ELR (cell line): ENCODE data around the gene PSD4.

Experiments used
- DNase-seq: peaks from one replicate; pipeline ENCODE4 v3.0.0-alpha.2; 2015; ENCODE audit warnings: low read depth

Gene PSD4

GRCh38 chr2:113142290-113142689 is 31.5 kb upstream of the PSD4 start:
- no peak for DNase-seq

DNA sequence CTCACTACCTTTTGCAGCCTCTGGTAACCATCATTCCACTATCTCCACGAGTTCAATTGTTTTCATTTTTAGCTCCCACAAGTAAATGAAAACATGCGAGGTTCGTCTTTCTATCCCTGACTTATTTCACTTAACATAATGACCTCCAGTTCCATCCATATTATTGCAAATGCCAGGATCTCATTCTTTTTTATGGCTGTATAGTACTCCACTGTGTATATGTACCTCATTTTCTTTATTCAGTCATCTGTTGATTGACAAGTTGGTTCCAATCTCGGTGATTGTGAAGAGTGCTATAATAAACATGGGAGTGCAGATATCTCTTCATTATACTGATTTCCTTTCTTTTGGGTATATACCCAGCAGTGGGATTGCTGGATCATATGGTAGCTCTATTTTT is 29.5 kb upstream of the PSD4 start:
- DNase-seq = no peak

- peak; percentile 8 for DNase-seq
Observed at GRCh38 chr2:113148606-113149552, 24.9 kb upstream of the PSD4 start.

GRCh38 chr2:113149553-113150257 is 24.1 kb upstream of the PSD4 start:
- no peak for DNase-seq

- DNase-seq = no peak
Observed at GRCh38 chr2:113150258-113150601, 23.5 kb upstream of the PSD4 start.

DNA sequence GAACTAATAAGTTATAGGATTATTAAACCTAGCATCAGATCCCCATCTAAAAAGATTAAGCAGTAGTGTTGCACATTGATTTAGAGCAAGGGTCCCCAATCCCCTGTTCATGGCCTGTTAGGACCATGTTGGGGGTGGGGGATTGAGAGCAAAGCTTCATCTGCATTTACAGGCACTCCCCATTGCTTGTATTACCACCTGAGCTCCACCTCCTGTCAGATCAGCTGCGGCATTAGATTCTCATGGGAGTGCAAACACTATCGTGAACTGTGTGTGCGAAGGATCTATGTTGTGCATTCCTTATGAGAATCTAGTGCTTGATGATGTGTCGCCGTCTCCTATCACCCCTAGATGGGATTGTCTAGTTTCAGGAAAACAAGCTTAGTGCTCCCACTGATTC is 18.4 kb upstream of the PSD4 start:
- DNase-seq = no peak

- DNase-seq = no peak
Observed at GRCh38 chr2:113156278-113157117, 17.3 kb upstream of the PSD4 start.

DNA sequence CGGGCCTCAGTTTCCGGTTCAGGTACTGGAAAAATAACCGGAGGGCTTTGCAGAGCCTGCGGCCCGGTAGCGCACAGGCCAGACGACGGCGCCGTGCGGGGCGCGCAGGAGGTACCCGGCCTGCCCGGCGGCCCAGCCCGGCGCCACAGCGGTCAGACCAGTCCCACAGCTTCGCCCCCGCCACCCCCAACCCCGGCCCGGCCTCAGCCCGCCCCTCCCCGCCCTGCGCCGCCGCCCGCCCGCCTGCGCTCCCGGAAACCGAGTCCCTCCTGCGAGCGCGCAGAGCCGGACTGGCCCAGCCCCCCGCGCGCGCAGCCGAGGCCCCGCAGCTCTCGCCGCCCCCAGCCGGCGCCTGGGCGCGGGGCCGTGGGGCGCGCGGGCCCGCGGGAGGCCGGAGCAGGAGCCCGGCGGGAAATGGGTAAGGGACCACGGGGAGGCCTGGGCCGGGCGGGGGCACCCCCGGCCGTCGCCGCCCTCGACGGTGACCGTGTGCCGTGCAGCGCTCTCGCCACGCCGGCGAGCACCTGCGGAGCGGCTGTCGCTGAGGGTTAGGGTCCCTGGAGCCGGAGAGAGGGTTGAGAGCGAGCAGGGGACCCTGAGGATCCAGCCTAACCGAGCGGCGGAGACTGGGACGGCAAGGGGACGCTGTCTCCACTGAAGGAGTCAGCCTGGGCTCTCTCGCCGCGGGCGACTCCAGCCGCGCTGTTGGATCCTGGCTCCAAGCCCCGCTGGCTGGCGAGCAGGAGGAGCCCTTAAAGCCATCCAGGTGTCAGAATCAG is 16.5 kb upstream of the PSD4 start:
- peak; percentile 35 for DNase-seq

DNA sequence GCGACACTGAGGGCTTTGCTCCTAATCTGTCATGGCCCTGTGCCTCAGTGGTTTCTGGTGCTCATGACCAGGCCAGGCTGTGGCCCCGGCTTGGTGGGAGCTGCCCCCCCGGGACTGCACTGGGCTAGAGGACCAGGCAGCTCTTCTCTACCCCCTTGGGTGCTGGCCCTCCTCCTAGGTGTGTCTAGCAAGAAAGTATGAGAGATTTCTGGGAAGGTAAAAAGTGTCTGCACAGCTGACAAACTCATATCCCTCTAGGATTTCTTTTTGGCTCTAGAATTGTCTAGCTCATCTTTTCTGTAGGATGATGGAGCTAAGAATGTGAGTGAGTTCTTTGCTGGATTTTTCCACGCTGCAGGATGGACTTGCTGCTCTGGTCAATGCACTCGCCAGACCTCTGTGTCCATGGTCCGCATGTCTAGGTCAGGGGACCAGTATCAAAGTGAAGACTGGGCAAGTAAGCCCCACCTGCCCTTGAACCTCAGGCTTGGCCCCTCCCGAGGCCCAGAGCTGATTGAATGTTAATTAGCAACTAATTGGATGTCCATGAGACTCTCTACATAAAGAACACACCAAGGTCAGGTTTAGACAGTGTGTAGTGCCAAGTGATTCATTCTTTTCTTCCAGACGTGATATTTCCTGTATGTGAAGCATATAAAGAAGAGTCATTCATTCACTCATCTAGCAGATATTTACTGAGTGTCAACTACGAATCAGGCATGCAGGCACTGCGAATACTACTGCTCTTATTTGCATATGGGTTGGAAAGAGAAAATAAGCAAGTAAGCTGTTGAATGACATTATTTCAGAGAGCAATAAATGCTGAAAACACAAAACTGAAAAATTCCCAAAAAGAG is 15.6 kb upstream of the PSD4 start:
- DNase-seq = peak; percentile 85

- DNase-seq = peak; percentile 46
Observed at GRCh38 chr2:113158884-113159553, 14.8 kb upstream of the PSD4 start.

GRCh38 chr2:113160248-113160647 is 13.5 kb upstream of the PSD4 start:
- no peak for DNase-seq

- no peak for DNase-seq
Observed at GRCh38 chr2:113160962-113161361, 12.8 kb upstream of the PSD4 start.

DNA sequence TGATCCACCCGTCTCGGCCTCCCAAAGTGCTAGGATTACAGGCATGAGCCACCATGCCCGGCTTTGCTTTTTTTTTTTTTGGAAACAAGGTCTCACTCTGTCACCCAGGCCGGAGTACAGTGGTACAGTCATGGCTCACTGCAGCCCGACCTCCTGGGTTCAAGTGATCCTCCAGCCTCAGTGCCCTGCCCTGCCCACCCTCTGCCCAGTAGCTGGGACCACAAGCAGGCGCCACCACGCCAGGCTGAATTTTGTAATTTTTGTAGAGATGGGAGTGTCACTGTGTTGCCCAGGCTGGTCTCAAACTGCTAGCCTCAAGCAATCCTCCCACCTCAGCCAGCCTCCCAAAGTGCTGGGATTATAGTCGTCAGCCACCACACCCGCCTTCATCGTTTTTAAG is 11.6 kb upstream of the PSD4 start:
- DNase-seq = no peak

DNA sequence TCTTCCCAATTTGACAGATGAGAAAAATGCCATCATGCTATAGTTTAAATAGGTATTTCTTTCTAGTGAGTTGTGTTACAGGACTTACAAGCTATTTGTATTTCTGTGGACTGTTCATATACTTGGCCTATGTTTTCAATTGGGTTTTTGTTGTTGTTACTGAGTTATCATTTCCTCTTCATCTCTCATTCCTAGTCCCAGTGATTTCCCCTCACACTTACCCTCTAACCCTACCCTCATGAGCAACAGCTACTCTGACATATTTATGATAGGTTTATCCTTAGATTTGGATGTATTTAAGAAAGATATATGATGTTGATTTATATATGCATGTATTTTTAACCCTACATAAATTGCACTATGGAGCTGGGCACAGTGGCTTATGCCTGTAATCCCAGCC is 10.9 kb upstream of the PSD4 start:
- no peak for DNase-seq

- DNase-seq = no peak
Observed at GRCh38 chr2:113164215-113164929, 9.4 kb upstream of the PSD4 start.

DNA sequence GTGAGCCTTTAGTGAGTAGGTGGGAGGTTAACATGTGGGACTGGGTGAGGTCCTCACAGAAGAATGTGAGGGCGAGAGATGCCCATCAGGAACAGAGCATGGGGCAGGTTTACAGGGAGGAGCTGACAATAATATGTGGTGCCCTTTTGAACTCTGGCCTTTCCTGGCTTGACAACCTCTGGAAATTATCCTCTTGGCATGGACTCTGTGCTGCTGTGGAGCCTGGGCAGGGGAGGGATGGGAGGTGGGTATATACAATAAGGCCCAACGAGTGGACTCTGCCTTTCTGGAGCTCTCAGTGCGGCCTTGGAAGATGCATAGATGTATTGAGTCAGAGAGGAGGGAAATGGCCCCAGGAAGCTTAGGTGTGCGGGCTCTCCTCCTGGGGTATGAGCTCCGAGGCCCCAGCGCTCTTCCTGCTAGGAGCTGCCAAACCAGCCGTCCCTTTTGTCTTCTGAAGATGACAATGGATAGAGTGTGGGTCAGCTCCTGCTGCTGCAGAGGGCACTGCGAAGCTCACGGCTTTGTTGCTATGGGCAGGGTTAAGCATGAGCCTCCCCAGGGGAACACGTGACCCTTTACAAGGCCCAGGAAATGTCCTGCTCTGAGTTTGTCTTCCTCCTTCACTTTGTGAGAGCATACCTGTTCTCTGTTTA is 8.7 kb upstream of the PSD4 start:
- DNase-seq = no peak

DNA sequence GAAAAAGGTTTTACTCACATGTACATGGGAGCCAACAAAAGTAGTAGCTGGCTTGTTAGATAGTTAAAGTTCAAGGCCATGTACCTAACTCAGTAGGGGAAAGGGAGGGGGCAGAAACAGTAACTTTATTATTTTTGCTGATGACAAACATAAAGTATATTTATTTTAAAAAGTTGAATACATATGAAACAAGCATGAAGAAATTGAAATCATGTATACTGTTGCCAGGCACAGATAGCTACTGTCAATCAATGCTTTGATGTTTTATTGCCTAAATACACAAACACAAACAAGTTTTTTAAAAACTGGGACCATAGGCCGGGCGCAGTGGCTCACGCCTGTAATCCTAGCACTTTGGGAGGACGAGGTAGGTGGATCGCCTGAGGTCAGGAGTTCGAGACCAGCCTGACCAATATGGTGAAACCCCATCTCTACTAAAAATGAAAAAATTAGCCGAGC is 7.6 kb upstream of the PSD4 start:
- no peak for DNase-seq

DNA sequence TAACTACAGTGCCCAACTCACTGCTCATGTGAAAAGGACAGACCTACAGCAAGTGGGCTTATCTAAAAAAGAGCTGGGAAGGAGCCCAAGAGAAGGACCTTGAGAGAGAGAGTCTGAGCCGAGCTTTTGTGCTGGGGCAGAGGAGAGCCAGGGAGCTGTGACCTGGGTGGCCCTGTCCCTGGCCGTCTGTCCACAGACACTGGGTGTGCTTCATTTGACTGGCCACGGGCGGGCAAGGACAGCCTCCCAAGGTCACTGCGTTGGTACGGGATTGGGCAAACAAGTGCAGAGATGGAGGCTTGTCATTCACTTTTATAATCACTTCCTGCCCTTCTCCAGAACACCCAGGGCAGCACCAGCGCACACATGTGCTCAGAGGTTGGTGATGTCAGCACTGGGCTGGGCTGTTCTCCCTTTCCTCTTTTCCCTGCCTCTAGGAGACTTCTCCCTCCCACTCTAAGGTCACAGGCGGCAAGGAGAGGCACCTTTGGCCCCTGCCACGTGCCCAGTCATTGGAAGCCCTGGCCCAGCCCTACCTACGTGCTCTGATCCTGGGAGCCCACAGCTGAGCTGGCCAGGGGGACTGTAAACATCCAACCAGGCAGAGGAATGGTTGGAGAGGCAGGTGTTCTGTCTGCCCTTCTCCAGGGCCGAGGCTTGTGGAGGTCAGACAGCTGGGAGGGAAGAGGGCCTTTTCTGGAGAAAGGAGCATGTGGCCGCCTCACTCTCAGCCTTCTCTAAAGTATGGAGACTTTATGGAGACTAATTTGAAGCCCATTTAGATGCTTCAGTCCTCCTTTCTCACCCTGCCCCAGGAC is 6.4 kb upstream of the PSD4 start:
- no peak for DNase-seq
